HG02642 (cell line): ENCODE data around the gene CBARP.

ENCODE experiments used
- ATAC-seq: cut with Tn5 transposase; IDR thresholded peaks from one replicate; pipeline ENCODE4 v1.9.1; 2021; ENCODE audit warnings: mild to moderate bottlenecking; ENCODE audit not compliant: unreplicated experiment, poor library complexity

CBARP gene

DNA sequence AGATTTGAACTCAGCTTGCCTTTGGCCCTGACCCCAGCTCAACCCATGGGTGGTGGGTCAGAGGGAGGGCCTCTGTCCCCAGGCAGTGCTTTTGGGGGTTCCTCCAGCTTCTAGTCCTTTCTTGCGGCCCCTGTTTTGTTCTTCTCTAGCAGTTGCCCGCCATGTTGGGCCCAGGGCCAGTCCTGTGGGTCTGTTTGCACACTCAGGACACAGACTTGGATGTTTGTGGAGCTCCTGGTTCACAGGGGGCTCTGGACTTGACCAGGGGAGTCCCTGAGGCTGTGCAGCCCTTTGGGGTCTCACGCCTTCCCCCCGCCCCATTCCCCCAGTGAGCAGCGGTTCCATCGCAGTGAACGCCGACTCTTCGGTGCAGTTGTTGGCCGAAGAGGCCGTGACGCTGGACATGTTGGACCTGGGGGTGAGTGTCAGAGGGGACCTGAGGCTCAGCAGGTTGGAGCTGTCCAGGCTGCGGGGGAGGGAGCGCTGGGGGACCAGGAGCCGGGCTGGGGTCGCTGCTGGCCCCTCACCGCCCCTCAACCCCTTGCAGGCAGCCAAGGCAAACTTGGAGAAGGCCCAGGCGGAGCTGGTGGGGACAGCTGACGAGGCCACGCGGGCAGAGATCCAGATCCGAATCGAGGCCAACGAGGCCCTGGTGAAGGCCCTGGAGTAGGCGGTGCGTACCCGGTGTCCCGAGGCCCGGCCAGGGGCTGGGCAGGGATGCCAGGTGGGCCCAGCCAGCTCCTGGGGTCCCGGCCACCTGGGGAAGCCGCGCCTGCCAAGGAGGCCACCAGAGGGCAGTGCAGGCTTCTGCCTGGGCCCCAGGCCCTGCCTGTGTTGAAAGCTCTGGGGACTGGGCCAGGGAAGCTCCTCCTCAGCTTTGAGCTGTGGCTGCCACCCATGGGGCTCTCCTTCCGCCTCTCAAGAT, 6.2 kb upstream of the CBARP start:
- no peak for ATAC-seq

DNA sequence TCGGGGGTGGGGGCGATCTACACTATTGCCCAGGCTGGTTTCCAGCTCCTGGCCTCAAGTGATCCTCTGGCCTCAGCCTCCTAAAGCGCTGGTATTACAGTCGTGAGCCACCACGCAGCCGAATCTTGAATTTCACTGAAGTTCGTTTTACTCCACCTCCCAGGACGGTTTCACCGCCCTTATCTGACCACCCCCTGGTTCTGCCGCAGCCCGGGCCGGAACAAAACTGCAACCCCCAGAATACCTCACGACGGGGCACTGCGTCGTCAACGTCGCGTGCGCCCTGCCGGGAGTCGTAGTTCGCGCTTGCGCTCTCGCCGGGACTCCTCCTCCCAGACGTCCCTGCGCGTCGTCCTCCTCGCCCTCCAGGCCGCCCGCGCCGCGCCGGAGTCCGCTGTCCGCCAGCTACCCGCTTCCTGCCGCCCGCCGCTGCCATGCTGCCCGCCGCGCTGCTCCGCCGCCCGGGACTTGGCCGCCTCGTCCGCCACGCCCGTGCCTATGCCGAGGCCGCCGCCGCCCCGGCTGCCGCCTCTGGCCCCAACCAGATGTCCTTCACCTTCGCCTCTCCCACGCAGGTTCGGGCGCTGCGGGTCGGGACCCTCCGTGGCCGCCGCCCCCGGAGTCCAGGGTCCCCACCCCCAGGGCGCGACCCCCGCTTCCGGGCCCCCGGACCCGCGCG, 3.8 kb upstream of the CBARP start, which contains the start of gene ATP5F1D:
TSS of gene ATP5F1D (plus strand) at position 335 of the 679 bp plus-strand sequence. CDS start at position 435, 100 bp downstream.
- peak; percentile 58 for ATAC-seq

DNA sequence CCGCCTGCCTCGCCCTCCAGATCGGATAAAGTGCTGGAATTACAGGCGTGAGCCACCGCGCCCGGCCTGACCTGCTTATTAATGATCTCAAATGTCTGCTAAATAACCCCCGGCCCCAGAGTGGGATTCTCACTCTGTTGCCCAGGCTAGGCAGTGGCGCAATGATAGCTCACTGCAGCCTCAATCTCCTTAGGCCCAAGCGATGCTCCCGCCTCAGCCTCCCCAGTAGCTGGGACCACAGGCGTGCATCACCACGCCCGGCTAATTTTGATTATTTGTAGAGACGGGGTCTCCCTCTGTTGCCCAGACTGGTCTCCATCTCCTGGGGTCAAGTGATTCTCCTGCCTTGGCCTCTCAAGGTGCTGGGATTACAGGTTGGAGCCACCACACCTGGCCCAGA, 3.1 kb upstream of the CBARP start:
- ATAC-seq = no peak

DNA sequence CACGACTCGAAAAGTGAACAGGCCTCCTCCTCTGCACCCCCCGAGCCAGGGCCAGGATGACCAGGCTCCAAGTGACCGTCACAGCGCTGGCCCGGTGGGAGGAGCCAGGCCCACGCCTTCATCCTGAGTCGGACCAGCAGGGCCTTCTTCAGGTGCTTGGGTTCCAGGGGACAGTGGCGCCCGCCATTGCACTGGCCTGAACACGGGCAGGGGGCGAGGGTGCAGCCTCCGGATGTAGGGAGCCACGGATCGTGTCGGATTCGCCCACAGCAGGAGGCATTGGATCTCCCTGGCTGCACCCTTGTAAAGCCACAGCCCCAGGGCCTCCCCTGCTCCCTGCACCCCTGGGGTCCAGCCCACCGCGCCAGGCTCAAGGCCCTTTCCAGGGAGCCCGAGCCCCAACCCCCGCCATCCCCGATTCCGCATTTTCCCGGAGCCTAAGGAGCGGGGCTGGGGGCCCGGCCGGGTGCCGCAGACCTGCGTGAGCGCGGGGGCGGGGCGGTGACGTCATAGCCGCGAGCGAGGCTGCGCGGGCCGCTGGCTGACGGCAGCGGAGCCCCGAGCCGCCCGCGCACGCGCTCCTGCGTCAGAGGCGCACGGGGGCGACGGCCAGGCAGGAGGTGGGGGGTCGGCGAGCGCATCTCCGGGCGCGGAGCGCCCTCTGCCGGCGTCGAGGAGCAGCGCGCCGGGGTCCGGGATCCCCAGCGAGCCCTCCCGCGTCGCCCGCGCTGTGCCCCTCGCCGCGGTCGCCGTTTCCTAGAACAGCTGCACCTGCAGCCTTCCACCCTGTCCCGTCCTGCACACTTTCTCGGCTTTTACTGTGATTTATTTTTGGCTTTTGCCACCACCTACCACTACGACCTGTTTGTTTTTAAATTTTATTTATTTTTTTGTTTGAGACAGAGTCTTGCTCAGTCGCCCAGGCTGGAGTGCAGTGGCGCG, 2.3 kb upstream of the CBARP start:
- peak; percentile 43 for ATAC-seq

DNA sequence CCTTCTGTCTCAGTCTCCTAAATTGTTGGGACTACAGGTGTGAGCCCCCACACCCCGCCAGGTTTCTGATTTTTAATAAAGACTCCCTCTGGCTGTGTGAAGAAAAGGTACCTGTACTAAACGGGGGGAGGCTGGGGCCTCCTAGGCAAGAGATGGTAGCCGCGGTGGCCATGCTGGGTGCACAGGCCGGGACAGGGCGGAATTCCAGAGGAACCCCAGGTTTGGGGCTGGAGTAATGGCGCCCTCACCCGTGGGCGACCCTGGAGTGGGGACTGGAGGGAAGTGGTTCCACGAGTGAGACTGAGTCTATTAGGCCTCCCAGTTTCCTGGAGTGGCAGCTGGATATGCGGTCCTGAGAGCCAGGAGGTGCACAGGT, 1.6 kb upstream of the CBARP start:
- ATAC-seq = no peak

DNA sequence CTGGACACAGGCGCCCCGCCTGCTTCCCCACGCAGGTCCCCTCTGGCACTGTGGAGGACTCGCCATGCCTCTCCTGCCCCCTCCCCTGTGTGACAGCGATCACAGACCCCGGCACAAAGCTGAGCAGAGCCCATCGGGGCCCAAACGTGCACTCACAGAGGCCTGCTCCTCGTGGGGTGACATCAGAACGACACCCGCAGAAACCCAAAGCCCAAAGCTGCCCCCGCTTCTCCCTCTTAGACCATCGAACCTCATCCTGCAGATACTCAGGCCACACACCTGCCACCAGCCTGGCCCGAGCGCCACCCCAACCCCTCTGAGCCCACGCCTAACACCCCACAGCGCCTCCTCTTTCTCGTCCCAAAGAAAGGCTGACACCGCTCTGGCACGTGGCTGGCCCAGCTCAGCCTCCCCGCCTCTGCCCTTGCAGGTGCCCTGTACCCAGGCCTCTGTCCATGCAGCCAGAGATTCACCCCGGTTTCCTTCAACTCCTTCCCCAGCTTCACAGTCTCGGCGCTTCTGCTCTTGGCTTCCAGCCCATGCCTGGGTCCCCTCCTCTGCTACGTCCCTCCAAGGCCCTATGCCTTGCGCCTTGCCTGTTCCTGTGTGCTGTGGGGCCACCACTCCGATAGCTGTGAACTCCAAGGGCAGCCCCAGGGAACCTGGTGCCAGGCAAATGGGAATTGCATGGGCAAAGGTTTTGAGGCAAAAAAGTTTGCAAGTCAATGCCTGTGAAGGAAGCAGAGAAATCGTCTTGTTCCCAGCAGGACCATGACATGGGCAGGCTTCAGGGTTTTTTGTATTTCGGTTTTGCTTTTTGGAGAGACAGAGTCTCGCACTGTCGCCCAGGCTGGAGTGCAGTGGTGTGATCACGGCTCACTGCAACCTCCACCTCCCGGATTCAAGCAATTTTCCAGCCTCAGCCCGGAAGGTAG, 831 bp upstream of the CBARP start:
- no peak for ATAC-seq

DNA sequence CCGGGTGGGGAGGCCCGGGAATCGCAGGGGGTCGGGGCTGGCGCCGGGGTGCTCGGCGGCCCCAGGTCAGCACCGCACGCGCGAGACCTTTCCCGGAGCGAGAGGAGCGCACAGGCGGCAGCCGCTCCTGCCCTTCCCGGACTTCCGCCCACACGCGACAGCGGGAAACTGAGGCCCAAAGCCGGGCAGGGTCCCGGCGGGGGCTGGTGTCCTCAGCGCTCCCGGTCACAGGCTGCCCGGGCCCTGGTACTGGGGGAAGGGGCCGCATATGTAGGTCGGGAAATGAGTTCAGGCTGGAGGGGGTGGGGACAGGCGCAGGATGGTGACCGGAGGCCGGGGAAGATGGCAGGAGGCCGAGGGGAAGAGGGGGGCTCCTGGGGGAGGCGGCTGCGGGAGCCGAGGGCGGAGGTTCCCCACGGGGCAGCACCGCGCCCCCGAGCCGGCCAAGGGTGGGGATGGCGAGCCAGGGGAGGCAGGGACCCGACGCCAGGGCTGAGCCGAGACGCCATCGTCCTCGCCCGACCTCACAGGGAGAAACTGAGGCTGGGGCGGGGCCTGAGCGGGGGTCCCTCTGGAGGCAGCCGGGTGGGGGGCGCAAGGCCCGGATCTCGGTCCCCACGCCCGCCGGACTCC, 662 bp downstream of the CBARP start:
- no peak for ATAC-seq

DNA sequence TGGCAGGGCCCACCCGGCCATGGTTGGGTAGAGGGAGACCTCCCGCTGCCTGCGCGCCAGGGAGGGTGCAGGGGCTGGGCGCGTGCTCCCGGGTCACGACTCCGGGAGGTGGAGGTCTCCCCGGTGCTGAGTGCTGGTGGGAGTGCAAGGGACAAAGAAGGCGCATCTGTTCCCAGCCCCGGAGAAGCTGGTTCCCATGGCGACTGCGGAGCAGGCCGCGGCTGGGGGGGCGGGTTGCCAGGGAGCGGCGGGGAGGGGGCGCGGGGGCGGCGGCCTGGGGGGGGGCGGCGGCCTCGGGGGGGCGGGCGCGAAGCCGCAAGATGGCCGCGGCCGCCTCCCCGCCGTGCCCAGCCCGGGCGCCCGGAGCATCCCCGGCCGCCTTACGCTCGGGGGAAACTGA, 1.2 kb downstream of the CBARP start:
- no peak for ATAC-seq

DNA sequence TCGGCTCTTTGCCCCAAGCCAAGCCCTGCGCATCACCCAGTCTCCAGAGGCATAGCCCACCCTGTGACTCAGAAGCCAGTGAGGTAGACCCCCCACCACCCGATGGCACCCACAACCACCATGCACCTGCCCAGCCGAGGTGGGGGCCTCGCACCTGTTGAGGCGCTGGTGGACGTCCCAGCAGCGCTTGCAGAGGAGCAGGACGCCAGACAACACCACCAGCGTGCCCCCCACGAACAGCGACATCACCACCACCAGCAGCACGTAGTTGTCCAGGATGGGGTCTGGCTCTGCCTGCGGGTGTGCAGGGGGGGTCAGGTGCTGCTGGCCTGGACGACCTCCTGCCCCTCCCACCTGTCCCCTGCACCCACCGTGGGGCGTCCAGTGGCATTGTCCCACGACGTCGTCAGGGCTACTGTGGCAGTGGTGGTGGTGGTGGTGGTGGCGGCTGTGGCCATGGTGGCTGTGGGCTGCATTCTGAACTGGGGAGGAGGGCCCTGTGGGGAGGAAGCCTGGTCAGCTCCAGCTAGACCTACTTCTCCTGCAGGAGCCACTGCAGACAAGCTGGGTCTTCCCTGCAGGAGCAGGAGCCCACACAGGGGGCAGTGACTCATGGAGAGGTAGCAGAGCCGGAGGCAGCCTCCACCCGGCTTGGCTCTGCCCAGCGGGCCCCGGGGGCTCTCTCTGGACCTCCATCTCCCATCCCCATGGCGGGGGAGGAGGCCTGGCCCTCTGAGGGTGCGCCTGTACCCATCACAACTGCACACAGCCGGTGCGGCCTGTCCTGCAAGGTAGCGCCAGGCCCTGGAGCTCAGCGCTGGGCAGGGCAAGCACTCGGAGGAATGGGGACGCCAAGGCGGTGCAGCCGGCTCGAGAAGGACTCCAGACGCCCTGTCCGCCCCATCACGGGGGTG, 1.9 kb downstream of the CBARP start:
- ATAC-seq = no peak

DNA sequence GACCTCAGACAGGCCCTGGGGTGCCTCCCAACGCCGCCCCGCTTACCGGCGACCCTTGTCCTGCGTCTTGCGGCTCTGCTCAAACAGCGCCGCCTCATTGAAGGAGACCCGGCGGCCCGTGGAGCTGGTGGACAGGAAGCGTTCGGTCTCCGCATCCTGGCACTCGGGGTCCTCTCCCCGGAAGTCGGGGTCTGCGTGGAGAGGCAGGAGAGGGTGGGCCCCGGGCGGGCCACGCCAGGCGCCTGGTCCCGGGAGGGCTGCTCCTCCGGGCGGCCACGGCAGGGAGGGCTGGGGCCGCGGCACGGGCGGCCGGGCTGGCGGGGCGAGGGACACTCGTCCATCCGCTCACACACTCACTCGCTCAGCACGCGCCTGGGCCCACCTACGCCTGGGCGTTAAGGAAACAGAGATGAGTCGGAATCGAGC, 2.8 kb downstream of the CBARP start:
- ATAC-seq = no peak

DNA sequence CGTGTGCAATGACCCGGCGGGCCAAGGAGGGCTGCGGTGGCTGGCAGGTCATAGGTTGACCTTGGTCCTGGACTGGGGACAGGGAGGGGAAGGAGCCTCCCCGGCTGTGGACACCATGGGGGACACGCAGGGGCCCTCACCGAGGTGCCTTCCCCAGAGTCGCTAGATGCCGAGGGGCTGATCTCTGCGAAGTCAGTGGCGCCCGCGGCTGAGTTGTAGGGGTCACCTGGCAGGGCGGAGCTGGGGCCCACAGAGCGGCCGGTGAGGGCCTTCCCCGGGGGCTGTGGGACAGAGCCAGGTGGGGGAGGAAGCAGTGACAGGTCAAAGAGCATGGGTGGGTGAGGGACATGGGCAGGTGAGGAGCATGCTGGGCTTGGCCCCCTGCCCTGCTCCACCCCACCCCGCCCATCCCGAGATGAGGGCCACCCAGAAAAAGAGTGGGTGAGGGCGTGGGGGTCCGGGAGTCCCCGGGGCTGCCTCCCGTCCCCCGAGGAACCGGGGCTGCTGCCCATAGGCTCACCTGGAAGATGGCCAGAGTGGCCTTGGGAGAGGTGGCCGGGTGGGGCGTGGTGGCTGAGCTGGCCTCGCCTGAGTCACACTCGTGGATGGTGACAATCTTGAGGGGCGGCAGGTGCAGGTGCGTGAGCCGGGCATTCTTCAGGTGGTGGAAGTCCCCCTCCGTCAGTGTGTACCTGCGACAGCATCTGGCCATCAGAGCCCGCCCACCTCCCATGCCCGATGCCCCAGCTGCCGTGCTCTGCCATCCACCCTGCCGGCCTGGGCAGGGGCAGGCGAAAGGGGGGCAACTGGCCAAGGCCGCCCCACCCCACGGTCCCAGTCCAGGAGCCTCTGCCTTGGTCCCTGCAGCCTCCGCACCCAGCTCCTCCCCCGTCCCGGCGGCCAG, 3.5 kb downstream of the CBARP start:
- no peak for ATAC-seq

DNA sequence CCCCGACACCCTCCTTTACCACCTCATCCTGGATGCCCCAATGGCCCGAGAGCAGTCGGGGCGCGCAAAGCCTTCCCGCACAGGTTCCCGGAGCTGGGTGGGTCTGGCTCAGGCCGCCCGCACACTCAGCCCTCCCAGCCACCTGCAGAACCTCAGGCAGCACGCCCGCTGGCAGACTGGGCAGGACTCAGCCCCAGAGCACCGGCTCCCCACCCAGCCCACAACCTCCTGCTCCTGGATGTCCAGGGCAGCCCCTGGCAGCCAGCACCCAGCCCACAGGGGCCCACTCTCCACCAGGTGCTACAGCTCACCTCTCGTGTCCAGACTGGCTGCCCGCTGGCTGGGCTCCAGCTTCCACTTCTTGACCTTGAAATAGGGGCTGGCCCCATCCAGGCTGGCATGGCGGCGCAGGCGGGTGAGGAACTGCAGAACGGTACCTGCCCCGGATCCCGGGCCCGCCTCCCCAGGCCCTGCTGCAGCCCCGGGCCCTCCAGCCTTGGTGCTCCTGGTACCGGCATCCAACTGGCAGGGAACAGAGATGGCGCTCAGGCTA, 4.6 kb downstream of the CBARP start:
- ATAC-seq = no peak

DNA sequence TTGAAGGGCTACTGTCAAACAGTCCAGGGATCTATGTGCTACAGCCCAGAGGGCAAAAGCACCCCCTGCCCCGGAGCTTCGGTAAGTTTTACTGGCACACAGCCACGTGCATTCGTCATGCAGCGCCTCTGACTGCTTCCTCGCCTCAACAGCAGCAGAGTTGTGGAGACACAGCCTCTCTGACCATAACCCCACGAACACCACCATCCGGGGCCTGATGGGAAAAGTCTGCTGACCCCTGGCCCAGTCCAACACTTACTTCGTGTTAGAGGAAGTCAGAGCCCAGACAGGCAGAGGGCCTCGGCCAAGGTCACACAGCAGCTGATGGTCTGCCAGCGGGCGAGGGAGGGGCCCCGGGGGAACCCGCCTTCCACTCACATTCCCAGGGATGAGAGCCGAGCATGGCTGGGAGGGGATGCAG, 5.1 kb downstream of the CBARP start:
- no peak for ATAC-seq

DNA sequence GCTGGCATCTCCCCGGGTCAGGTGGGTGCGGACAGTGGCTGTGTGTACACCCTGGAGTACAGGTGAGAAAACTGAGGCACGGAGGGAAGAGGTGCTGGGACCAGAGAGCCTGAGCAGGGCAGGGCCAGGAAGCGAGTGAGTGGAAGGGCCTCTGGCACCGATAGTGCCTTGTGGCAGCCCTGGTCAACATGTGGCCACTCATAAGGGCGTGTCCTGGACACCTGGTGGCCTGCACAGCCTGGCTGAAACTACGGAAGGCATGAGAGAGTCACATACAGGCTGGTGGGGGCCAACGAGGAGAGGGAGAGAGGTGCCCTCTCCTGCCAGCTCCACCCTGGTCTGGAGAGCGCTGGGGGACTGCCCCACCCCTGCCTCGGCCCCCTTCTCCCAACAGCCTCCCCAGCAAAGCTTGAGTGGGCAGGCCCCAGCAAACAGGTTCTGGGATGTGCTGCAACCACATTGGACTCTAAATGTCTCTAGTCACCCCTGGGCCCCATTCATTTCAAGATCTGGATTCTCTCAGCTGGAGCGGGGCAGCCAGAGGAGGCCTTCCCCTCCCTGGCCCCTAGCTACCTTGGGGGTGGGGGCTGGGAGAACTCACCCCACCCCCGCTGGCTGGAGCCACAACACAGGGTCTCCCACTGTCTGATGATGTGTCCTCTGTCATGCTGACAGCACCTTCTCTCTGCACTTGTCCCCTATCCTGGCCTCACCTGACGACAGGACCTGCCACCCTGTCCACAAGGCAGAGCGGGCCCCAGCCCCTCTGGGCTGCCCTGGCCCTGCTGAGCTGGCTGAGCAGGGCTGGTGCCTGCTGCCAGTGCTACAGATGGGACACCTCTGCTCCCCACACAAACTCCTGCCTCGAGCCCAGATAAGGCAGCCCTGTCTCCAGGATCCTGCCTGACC, 5.8 kb downstream of the CBARP start:
- no peak for ATAC-seq

DNA sequence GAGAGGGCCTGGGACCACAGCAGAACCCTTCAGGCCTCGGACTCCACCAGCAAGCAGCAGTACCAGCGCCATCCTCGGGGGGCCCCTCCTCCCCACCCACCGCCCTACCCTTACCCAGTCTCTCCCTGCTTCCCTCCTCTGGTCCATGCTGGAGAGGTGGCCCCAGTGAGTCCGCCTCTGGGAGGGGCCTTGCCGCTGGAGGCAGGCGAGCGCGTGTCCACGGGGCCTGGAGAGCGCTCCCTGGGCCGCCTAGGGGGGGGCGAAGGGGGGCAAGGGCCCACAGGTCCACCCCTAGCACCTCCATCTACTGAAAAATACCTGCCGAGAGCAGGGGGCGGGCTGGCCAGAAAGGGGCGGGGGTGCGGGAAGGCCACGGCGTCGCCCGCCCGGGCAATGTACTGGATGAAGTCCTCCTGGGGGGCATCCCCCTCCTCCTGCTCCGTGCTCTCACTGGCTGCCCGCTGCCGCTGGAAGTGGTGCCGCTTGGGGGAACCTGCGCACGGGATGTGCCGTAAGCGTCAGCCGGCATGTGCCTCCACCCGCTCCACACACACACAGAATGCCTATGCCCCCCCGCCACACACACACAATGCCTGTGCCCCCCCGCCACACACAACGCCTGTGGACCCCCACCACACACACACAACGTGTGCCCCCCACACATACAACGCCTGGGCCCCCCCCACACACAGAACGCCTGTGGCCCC, 6.9 kb downstream of the CBARP start:
- ATAC-seq = no peak
